ENCODE data around the gene PBX1. TPM values are rescaled to one million over a fixed set of nuclear protein-coding genes. Genes with fewer than 3 reads are reported as not detected.

The PBX1 gene
- total and polyA plus RNA-seq, 2 donors (not counting 3 experiments of a cell fraction or from before 2014, with no cell fraction given), result 10.7 to 24.1 TPM

DNA sequence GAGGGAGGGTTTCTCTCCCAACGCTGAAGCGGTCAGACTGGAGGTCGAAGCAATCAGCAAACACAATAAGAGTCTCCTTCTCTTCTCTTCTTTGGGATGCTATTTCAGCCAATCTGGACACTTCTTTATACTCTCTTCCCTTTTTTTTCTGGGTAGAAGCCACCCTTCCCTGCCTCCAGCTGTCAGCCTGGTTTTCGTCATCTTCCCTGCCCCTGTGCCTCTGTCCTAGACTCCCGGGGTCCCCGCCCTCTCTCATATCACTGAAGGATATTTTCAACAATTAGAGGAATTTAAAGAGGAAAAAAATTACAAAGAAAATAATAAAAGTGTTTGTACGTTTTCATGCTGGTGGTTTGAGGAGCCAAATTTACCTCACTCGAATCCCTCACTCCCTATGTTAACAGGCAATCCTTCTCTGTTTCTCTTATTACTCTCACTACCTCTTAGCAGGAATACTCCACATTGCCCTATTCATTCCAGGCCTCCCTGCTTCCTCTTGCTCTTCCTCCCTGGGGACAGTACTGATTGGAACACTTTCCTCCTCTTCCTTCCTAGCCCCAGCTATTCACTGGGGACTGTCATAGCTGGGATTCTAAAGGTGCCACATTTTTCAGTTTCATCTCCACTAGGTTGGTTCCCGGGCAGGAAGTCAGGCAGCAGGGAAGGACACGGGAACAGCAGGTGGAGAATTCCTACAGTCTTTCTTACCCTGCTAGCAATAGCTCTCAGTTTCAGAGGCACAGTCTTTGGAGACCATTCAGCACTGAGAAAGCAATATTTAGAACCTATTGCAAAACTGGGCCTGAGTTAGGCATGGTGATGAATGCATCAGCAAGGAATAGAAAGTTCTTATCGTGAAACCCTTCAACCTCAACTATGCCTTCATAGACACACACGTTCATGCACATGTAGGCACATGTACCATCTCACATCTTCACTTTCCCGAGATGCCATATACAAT, 288.0 kb downstream of the PBX1 start:
- dilution Hi-C loops (cut with MboI; ENCODE audit: extremely low pct_ligation_motif_present, low sequenced_read_pairs), result no loop called here
- POLR2A ChIA-PET, result no interaction called here
- no peaks in the 10 kb centered on the region for H4K20me1 ChIP-seq (replicated peaks; ENCODE audit: control insufficient read depth, extremely low read depth, insufficient read depth, low read length)

DNA sequence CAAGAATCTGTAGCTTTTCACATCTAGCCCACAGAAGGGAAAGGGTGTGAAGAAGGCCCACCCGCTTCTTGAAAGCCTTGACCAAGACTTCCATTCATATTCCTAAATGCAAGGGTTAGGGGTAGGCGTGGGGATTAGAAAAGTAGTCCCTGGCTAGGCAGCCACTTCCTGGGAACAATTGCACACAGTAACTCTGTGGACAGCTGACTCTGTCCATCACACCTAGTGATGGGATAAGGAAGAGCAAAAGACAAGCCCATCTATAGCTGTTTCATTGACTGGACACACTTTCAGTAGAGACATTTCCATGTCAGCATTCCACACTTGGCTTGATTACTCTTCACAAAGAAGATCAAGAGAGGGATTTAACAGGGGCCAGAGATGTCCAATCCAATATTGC, 294.2 kb downstream of the PBX1 start:
- no peaks in the 10 kb centered on the region for H3K27me3 ChIP-seq (ENCODE audit: control insufficient read depth in 2 of 2, insufficient read depth in 2 of 2, low read length in 2 of 2)
- dilution Hi-C loops (cut with MboI; ENCODE audit: extremely low pct_ligation_motif_present, low sequenced_read_pairs), result no loop called here

More for the DNA sequence above, 288.0 kb downstream of the PBX1 start:
- CTCF ChIA-PET, result no interaction called here
- Histone ChIP-seq H2AFZ (ENCODE audit: low read depth, low read length) (no peak overlapping the region), H3K4me2 (ENCODE audit: insufficient read depth, low read length) (no peak overlapping the region), H3K4me1 (ENCODE audit: control insufficient read depth, extremely low read depth, insufficient read depth, low read length) (no peaks in the 10 kb centered on the region), H3K9ac (replicated peaks; ENCODE audit: extremely low read depth, insufficient read depth, low read length) (no peak overlapping the region), H3K27ac (ENCODE audit: insufficient read depth, low read depth, low read length) (no peak overlapping the region), H3K4me3 (replicated peaks in 1 of 3; ENCODE audit: insufficient read depth in 1 of 3, low read depth in 1 of 3, low read length in 3 of 3) (no peak overlapping the region), H3K9me3 (replicated peaks; ENCODE audit: control insufficient read depth, insufficient read depth, low read length) (no peaks in the 10 kb centered on the region), H3K27me3 (ENCODE audit: control insufficient read depth in 2 of 2, insufficient read depth in 2 of 2, low read length in 2 of 2) (no peaks in the 10 kb centered on the region), H3K9me1 (replicated peaks; ENCODE audit: control insufficient read depth, extremely low read depth, insufficient read depth, low read length) (no peaks in the 10 kb centered on the region), H3K36me3 (ENCODE audit: control insufficient read depth in 2 of 2, extremely low read depth in 1 of 2, insufficient read depth in 2 of 2, low read length in 2 of 2) (no peaks in the 10 kb centered on the region), H3K79me2 (ENCODE audit: control insufficient read depth, insufficient read depth, low read length) (no peaks in the 10 kb centered on the region)
- intact Hi-C loops (cut with micrococcal nuclease), result no loop called here
- no peak for FAIRE-seq
- no TSS peak for BruUV-seq (replicated peaks)
- TF ChIP-seq, protein P1, sequence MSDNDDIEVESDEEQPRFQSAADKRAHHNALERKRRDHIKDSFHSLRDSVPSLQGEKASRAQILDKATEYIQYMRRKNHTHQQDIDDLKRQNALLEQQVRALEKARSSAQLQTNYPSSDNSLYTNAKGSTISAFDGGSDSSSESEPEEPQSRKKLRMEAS (IDR thresholded peaks at IDR 0.05; ENCODE audit: insufficient read depth, insufficient read length), result no peak
- TF ChIP-seq MYC (IDR thresholded peaks at IDR 0.05; ENCODE audit: low read depth, low read length) (no peak), POLR2A (IDR thresholded peaks at IDR 0.05; ENCODE audit: low read depth, low read length) (no peak)
- DNase-seq (ENCODE audit: low read depth, low spot score), result no peak

More for the DNA sequence above, 294.2 kb downstream of the PBX1 start:
- H3K27ac ChIP-seq (ENCODE audit: insufficient read depth, low read depth, low read length), result no peak overlapping the region
- H3K36me3 ChIP-seq (ENCODE audit: control insufficient read depth in 2 of 2, extremely low read depth in 1 of 2, insufficient read depth in 2 of 2, low read length in 2 of 2), result no peaks in the 10 kb centered on the region
- H3K9me3 ChIP-seq (replicated peaks; ENCODE audit: control insufficient read depth, insufficient read depth, low read length), result no peaks in the 10 kb centered on the region
- H3K79me2 ChIP-seq (ENCODE audit: control insufficient read depth, insufficient read depth, low read length), result no peaks in the 10 kb centered on the region
- ChIA-PET CTCF (no interaction called here), POLR2A (no interaction called here)
- no peak overlapping the region for H3K9ac ChIP-seq (replicated peaks; ENCODE audit: extremely low read depth, insufficient read depth, low read length)
- TF ChIP-seq POLR2AphosphoS5 (IDR thresholded peaks at IDR 0.05; ENCODE audit: insufficient read depth, low read depth, low read length) (no peak), JUN (IDR thresholded peaks at IDR 0.05; ENCODE audit: borderline replicate concordance, insufficient read depth, insufficient read length, low read depth) (no peak), EZH2 (IDR thresholded peaks at IDR 0.05; ENCODE audit: borderline replicate concordance, low read depth, low read length, severe bottlenecking) (no peak), POLR2A (IDR thresholded peaks at IDR 0.05; ENCODE audit: low read depth, low read length) (no peak), GATA2 (IDR thresholded peaks at IDR 0.05; ENCODE audit: insufficient read depth, insufficient read length, low read depth, low read length) (no peak), FOS (IDR thresholded peaks at IDR 0.05; ENCODE audit: borderline replicate concordance, insufficient read depth, low read length) (no peak), MYC (IDR thresholded peaks at IDR 0.05; ENCODE audit: low read depth, low read length) (no peak)
- TF ChIP-seq, protein P2, sequence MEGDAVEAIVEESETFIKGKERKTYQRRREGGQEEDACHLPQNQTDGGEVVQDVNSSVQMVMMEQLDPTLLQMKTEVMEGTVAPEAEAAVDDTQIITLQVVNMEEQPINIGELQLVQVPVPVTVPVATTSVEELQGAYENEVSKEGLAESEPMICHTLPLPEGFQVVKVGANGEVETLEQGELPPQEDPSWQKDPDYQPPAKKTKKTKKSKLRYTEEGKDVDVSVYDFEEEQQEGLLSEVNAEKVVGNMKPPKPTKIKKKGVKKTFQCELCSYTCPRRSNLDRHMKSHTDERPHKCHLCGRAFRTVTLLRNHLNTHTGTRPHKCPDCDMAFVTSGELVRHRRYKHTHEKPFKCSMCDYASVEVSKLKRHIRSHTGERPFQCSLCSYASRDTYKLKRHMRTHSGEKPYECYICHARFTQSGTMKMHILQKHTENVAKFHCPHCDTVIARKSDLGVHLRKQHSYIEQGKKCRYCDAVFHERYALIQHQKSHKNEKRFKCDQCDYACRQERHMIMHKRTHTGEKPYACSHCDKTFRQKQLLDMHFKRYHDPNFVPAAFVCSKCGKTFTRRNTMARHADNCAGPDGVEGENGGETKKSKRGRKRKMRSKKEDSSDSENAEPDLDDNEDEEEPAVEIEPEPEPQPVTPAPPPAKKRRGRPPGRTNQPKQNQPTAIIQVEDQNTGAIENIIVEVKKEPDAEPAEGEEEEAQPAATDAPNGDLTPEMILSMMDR (IDR thresholded peaks at IDR 0.05; ENCODE audit: extremely low read depth in 1 of 2, insufficient read depth in 1 of 2, low read depth in 1 of 2, low read length in 2 of 2), result no peak
- TF ChIP-seq, protein P1 (IDR thresholded peaks at IDR 0.05; ENCODE audit: insufficient read depth, insufficient read length), result no peak
- FAIRE-seq, result no peak
- H3K9me1 ChIP-seq (replicated peaks; ENCODE audit: control insufficient read depth, extremely low read depth, insufficient read depth, low read length), result no peaks in the 10 kb centered on the region
- no peak overlapping the region for H3K4me3 ChIP-seq (replicated peaks in 1 of 3; ENCODE audit: insufficient read depth in 1 of 3, low read depth in 1 of 3, low read length in 3 of 3)
- no peak overlapping the region for H2AFZ ChIP-seq (ENCODE audit: low read depth, low read length)
- intact Hi-C loops (cut with micrococcal nuclease), result no loop called here
- BruUV-seq (replicated peaks), result no TSS peak
- H4K20me1 ChIP-seq (replicated peaks; ENCODE audit: control insufficient read depth, extremely low read depth, insufficient read depth, low read length), result no peaks in the 10 kb centered on the region
- H3K4me1 ChIP-seq (ENCODE audit: control insufficient read depth, extremely low read depth, insufficient read depth, low read length), result no peaks in the 10 kb centered on the region
- no peak overlapping the region for H3K4me2 ChIP-seq (ENCODE audit: insufficient read depth, low read length)
- DNase-seq (ENCODE audit: low read depth, low spot score), result no peak
